Right cardiac atrium (tissue), 5 donors: ENCODE results near the gene PRKCH. TPM values are rescaled to one million over a fixed set of nuclear protein-coding genes. Genes with fewer than 3 reads are reported as not detected.

Source experiments
- ATAC-seq, 2 donors: fragments of 200-7000 bp; cut with Tn5 transposase; one replicate each; pipeline versions ENCODE4 v1.8.0 to v1.9.1; 2020; ENCODE audit warnings: moderate library complexity in 2 of 2, mild to moderate bottlenecking in 1 of 2
- DNase-seq, 3 donors: peaks; one replicate each; pipeline ENCODE4 v3.0.0-alpha.2; 2020
- H3K27ac ChIP-seq: one replicate; pipeline ENCODE4 v1.5.1; 2013; ENCODE audit warnings: mild to moderate bottlenecking, low read length, control low read depth, moderate library complexity
- H3K27me3 ChIP-seq: one replicate; pipeline ENCODE4 v1.6.1; 2013; ENCODE audit not compliant: control insufficient read depth, insufficient read depth
- H3K4me1 ChIP-seq: one replicate; pipeline ENCODE4 v1.6.1; 2013; ENCODE audit warnings: low read length; ENCODE audit not compliant: control insufficient read depth, insufficient read depth
- H3K4me3 ChIP-seq: one replicate; pipeline ENCODE4 v1.5.1; 2013; ENCODE audit warnings: low read length, control low read depth
- H3K9me3 ChIP-seq: one replicate; pipeline ENCODE4 v1.6.1; 2013; ENCODE audit warnings: low read length; ENCODE audit not compliant: control insufficient read depth
- WGBS: extraction: QIAGEN DNeasy Blood & Tissue Kit; methylation state at CpG from one replicate; pipeline ENCODE4 v1.1.7; 2013; 5-methylcytosine and 5-hydroxymethylcytosine counted together
- intact Hi-C, 4 donors: fragments of 100-400 bp; cut with DNase I; formaldehyde crosslinking; loops; one replicate each; pipeline versions ENCODE4 v1.11.0 to v1.14.0; 2022 to 2023
- polyA plus RNA-seq: library from polyadenylated mRNA; stranded (reverse); fragments of 200-250 nt; gene quantifications from one replicate; pipeline ENCODE4 v1.2.3, GENCODE V29; 2013
- total RNA-seq, 4 donors: library from RNA; stranded (reverse); fragmentation: NEBNext Ultra II Directional; extraction: Animal tissue kit (Norgen Biotek cat#: 25700); gene quantifications; one replicate each; pipeline ENCODE4 v1.2.1, GENCODE V29; 2021
- donor health status: healthy with polysubstance abuse.
- donor health status: DM: no; HTN: yes; CAD: no.
- donor health status: DM: no; HTN: no; CAD: no.
- donor health status: DM: no; HTN: yes; CAD: no; lungs with severe emphysema.
- donor health status: DM: yes; HTN: yes; CAD: no.

PRKCH gene
- total and polyA plus RNA-seq, 5 donors, result 11.9 to 31.3 (median 26.6) TPM

- Histone ChIP-seq H3K27ac (no peak overlapping the region), H3K4me1 (peaks cover 3% of the 10 kb centered on the region), H3K9me3 (no peaks in the 10 kb centered on the region), H3K27me3 (no peaks in the 10 kb centered on the region), H3K4me3 (no peak overlapping the region)
- WGBS, result 63% methylated on average over 6 of the region's 6 CpGs
- DNase-seq (no peak), ATAC-seq (no peak)
- intact Hi-C loops, result no loop called here
Observed at GRCh38 chr14:61395115-61395725, 73.8 kb downstream of the PRKCH start.

- no peak overlapping the region for H3K4me3 ChIP-seq
- no peaks in the 10 kb centered on the region for H3K27me3 ChIP-seq
- no peak for ATAC-seq
- WGBS, result 71% methylated on average over 1 of the region's 1 CpG
- peaks cover 4% of the 10 kb centered on the region for H3K4me1 ChIP-seq
- DNase-seq, result no peak
- H3K27ac ChIP-seq, result no peak overlapping the region
- intact Hi-C loops, result no loop called here
- H3K9me3 ChIP-seq, result no peaks in the 10 kb centered on the region
Observed at GRCh38 chr14:61396279-61396678, 74.9 kb downstream of the PRKCH start.

GRCh38 chr14:61396694-61397093 is 75.3 kb downstream of the PRKCH start:
- Histone ChIP-seq H3K4me1 (peaks cover 4% of the 10 kb centered on the region), H3K27me3 (no peaks in the 10 kb centered on the region), H3K9me3 (no peaks in the 10 kb centered on the region), H3K4me3 (no peak overlapping the region), H3K27ac (no peak overlapping the region)
- WGBS, result 82% methylated on average over 3 of the region's 3 CpGs
- ATAC-seq (no peak), DNase-seq (no peak)
- intact Hi-C loops, result no loop called here

- Histone ChIP-seq H3K4me1 (peaks cover 4% of the 10 kb centered on the region), H3K27ac (no peak overlapping the region), H3K4me3 (no peak overlapping the region), H3K9me3 (no peaks in the 10 kb centered on the region), H3K27me3 (no peaks in the 10 kb centered on the region)
- 93% methylated on average over 3 of the region's 3 CpGs for WGBS
- no peak for DNase-seq
- ATAC-seq, result no peak
- intact Hi-C loops, result no loop called here
Observed at GRCh38 chr14:61397615-61398014, 76.2 kb downstream of the PRKCH start.

- ATAC-seq, result no peak
Observed at GRCh38 chr14:61398221-61398620, 76.8 kb downstream of the PRKCH start.

GRCh38 chr14:61399365-61399764 is 78.0 kb downstream of the PRKCH start:
- Histone ChIP-seq H3K27ac (no peak overlapping the region), H3K4me3 (no peak overlapping the region), H3K27me3 (no peaks in the 10 kb centered on the region), H3K9me3 (no peaks in the 10 kb centered on the region), H3K4me1 (peaks cover 7% of the 10 kb centered on the region)
- WGBS, result 82% methylated on average over 2 of the region's 2 CpGs
- intact Hi-C loops, result no loop called here
- ATAC-seq (no peak), DNase-seq (no peak)

More at GRCh38 chr14:61398221-61398620, 76.8 kb downstream of the PRKCH start:
- Histone ChIP-seq H3K27me3 (no peaks in the 10 kb centered on the region), H3K4me3 (no peak overlapping the region), H3K4me1 (peaks cover 4% of the 10 kb centered on the region), H3K9me3 (no peaks in the 10 kb centered on the region), H3K27ac (no peak overlapping the region)
- DNase-seq, result no peak
- intact Hi-C loops, result no loop called here
- WGBS, result 89% methylated on average over 2 of the region's 2 CpGs

- Histone ChIP-seq H3K9me3 (no peaks in the 10 kb centered on the region), H3K4me3 (no peak overlapping the region), H3K27ac (no peak overlapping the region), H3K4me1 (peaks cover 4% of the 10 kb centered on the region), H3K27me3 (no peaks in the 10 kb centered on the region)
- ATAC-seq, result no peak
- 74% methylated on average over 2 of the region's 2 CpGs for WGBS
- no peak for DNase-seq
- intact Hi-C loops, result no loop called here
Observed at GRCh38 chr14:61401461-61401860, 80.1 kb downstream of the PRKCH start.

GRCh38 chr14:61403411-61403810 is 82.0 kb downstream of the PRKCH start:
- intact Hi-C loops, result no loop called here
- no peaks in the 10 kb centered on the region for H3K27me3 ChIP-seq
- H3K27ac ChIP-seq, result no peak overlapping the region
- DNase-seq, result no peak
- 39% methylated on average over 2 of the region's 2 CpGs for WGBS
- H3K4me3 ChIP-seq, result no peak overlapping the region
- H3K9me3 ChIP-seq, result no peaks in the 10 kb centered on the region
- peaks cover 6% of the 10 kb centered on the region for H3K4me1 ChIP-seq
- ATAC-seq, result peak in 1 of 2 donors; percentile 25

GRCh38 chr14:61404637-61405036 is 83.3 kb downstream of the PRKCH start:
- Histone ChIP-seq H3K4me3 (no peak overlapping the region), H3K9me3 (no peaks in the 10 kb centered on the region), H3K27ac (no peak overlapping the region), H3K4me1 (peaks cover 6% of the 10 kb centered on the region), H3K27me3 (no peaks in the 10 kb centered on the region)
- DNase-seq (no peak), ATAC-seq (peak in 1 of 2 donors; percentile 15)
- 52% methylated on average over 1 of the region's 1 CpG for WGBS
- intact Hi-C loops, result no loop called here

GRCh38 chr14:61406198-61406597 is 84.8 kb downstream of the PRKCH start:
- Histone ChIP-seq H3K4me1 (peaks cover 9% of the 10 kb centered on the region), H3K27me3 (no peaks in the 10 kb centered on the region), H3K9me3 (no peaks in the 10 kb centered on the region), H3K27ac (no peak overlapping the region), H3K4me3 (no peak overlapping the region)
- intact Hi-C loops, result no loop called here
- 34% methylated on average over 4 of the region's 4 CpGs for WGBS
- ATAC-seq (no peak), DNase-seq (no peak)

DNA sequence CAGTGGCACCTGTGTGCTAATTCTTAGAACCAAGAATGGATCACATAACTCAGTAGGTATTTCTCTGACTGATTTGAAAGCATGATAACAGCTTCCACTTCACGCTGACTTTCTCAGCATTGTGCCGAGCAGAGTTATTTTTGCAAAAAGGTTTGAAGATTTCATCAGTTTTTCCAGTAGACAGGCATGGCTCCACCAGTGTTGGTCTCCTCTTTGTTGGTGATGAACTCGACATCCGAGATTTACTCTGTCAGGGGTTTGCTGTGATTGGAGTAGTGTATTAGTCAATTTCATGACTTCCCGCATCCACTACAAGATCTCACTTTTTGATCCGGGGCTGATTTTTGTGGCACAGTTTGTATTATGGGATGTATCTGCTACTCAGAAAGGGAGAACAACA is 85.3 kb downstream of the PRKCH start:
- 37% methylated on average over 6 of the region's 6 CpGs for WGBS
- Histone ChIP-seq H3K27ac (no peak overlapping the region), H3K27me3 (no peaks in the 10 kb centered on the region), H3K9me3 (no peaks in the 10 kb centered on the region), H3K4me1 (peaks cover 9% of the 10 kb centered on the region), H3K4me3 (no peak overlapping the region)
- intact Hi-C loops, result no loop called here
- DNase-seq (no peak), ATAC-seq (no peak)

DNA sequence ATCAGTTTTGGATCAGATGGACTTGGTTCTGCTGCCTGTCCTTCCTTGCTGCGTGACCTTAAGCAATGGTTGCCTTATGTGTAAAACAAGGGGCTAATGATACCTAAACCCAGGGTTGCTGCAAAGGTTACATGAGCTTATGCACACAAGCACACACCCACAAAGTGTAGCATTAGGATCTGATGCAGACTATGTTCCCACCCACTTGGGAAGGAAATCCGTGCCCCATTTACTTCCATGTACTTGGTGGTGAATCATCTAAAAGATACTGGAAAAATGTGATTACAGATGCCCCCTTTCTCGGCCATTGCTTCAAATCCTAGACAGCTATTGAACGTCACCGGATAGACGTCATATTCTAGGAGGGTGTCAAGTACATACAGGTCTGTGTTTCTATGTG is 87.1 kb downstream of the PRKCH start:
- no peaks in the 10 kb centered on the region for H3K9me3 ChIP-seq
- H3K27ac ChIP-seq, result no peak overlapping the region
- intact Hi-C loops, result no loop called here
- no peaks in the 10 kb centered on the region for H3K27me3 ChIP-seq
- H3K4me1 ChIP-seq, result peaks cover 9% of the 10 kb centered on the region
- DNase-seq, result no peak
- no peak for ATAC-seq
- no peak overlapping the region for H3K4me3 ChIP-seq
- 90% methylated on average over 6 of the region's 6 CpGs for WGBS
